DMS79 treated with DMSO at 0.1 percent for 48 hours (cell line): Measurements from ENCODE around the gene GNAI1.

Experiments used
- DNase-seq: peaks from one replicate; lab custom pipeline; 2025; lab: John Stamatoyannopoulos, UW

Gene GNAI1

GRCh38 chr7:80161466-80161865, 26.8 kb downstream of the GNAI1 start:
- no peak for DNase-seq

GRCh38 chr7:80165177-80165576, 30.5 kb downstream of the GNAI1 start:
- DNase-seq, result no peak

- no peak for DNase-seq
Observed at GRCh38 chr7:80170445-80170844, 35.8 kb downstream of the GNAI1 start.

- DNase-seq, result no peak
Observed at GRCh38 chr7:80172387-80172786, 37.8 kb downstream of the GNAI1 start.

GRCh38 chr7:80175744-80176143, 41.1 kb downstream of the GNAI1 start:
- no peak for DNase-seq

- no peak for DNase-seq
Observed at GRCh38 chr7:80181411-80181810, 46.8 kb downstream of the GNAI1 start.

- no peak for DNase-seq
Observed at GRCh38 chr7:80182630-80183276, 48.1 kb downstream of the GNAI1 start.

- no peak for DNase-seq
Observed at GRCh38 chr7:80183351-80183750, 48.7 kb downstream of the GNAI1 start.

- no peak for DNase-seq
Observed at GRCh38 chr7:80183900-80184685, 49.5 kb downstream of the GNAI1 start.

- no peak for DNase-seq
Observed at GRCh38 chr7:80184693-80185092, 50.1 kb downstream of the GNAI1 start.

GRCh38 chr7:80185571-80185970, 50.9 kb downstream of the GNAI1 start:
- no peak for DNase-seq

- no peak for DNase-seq
Observed at GRCh38 chr7:80186721-80187120, 52.1 kb downstream of the GNAI1 start.

GRCh38 chr7:80187279-80187678, 52.6 kb downstream of the GNAI1 start:
- DNase-seq, result no peak

GRCh38 chr7:80187727-80188126, 53.1 kb downstream of the GNAI1 start:
- DNase-seq, result no peak

GRCh38 chr7:80189638-80190037, 55.0 kb downstream of the GNAI1 start:
- DNase-seq, result no peak

- no peak for DNase-seq
Observed at GRCh38 chr7:80197627-80198026, 63.0 kb downstream of the GNAI1 start.

- no peak for DNase-seq
Observed at GRCh38 chr7:80199051-80199450, 64.4 kb downstream of the GNAI1 start.

- DNase-seq, result no peak
Observed at GRCh38 chr7:80204454-80204853, 69.8 kb downstream of the GNAI1 start.

GRCh38 chr7:80204919-80205318, 70.3 kb downstream of the GNAI1 start:
- DNase-seq, result no peak

- DNase-seq, result no peak
Observed at GRCh38 chr7:80206763-80207162, 72.1 kb downstream of the GNAI1 start.

- no peak for DNase-seq
Observed at GRCh38 chr7:80207501-80207900, 72.9 kb downstream of the GNAI1 start.

- DNase-seq, result no peak
Observed at GRCh38 chr7:80208700-80209099, 74.1 kb downstream of the GNAI1 start.

- peak; percentile 20 for DNase-seq
Observed at GRCh38 chr7:80210400-80210799, 75.8 kb downstream of the GNAI1 start.

- no peak for DNase-seq
Observed at GRCh38 chr7:80213814-80214213, 79.2 kb downstream of the GNAI1 start.
